Sciatic nerve (tissue), 2 donors: ENCODE data around the gene CCND2. TPM values are rescaled to one million over a fixed set of nuclear protein-coding genes. Genes with fewer than 3 reads are reported as not detected.

ENCODE experiments used
- ATAC-seq: fragments of 200-7000 bp; cut with Tn5 transposase; one replicate; pipeline ENCODE4 v1.9.1; 2020; ENCODE audit warnings: mild to moderate bottlenecking, moderate library complexity
- DNase-seq: peaks from one replicate; pipeline ENCODE4 v3.0.0-alpha.2; 2020; ENCODE audit warnings: low spot score
- intact Hi-C: fragments of 100-400 bp; cut with DNase I; formaldehyde crosslinking; loops from one replicate; pipeline ENCODE4 v1.14.2; 2022
- total RNA-seq: library from RNA; stranded (reverse); fragmentation: NEBNext Ultra II Directional; extraction: Animal tissue kit (Norgen Biotek cat#: 25700); gene quantifications from one replicate; pipeline ENCODE4 v1.2.1, GENCODE V29; 2021
- donor health status: DM: no; HTN: no; CAD: no.
- donor health status: DM: no; HTN: no; CAD: no.

Gene CCND2
- total RNA-seq, 1 donor from 2014 or later, result 130 TPM

DNA sequence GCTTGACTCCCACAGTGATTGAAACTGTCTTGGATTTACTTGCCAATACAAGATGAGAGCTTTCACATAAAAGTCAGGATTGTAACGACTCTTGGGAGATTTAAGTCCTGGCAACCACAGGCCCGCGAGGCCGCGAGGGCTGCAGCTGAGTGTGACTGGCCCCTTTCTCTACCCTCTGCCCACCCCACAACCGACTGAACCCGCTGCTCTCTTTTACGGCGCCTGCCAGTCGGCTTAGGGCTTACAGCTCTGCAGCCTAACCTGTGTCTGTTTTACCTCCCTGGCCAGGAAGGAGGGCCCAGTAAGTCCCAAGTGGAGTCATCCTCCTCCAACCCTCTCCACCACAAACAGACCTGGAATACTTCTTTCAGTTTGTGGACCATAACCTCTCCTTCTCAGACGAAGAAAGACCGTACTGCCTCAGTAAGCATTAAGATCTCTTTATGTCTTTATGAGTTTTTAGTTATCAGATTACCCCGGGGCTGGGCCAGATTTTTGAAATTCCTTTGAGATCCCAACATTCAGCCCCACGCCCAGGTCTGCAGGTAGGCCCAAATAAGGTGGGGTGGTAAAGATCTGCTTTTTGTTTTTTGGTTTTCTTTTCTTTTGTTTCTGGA is 34.9 kb downstream of the CCND2 start:
- ATAC-seq, result no peak
- DNase-seq, result no peak
- intact Hi-C loops, result no loop called here

- DNase-seq, result no peak
- no peak for ATAC-seq
- intact Hi-C loops, result no loop called here
Observed at GRCh38 chr12:4311776-4312175, 38.2 kb downstream of the CCND2 start.

DNA sequence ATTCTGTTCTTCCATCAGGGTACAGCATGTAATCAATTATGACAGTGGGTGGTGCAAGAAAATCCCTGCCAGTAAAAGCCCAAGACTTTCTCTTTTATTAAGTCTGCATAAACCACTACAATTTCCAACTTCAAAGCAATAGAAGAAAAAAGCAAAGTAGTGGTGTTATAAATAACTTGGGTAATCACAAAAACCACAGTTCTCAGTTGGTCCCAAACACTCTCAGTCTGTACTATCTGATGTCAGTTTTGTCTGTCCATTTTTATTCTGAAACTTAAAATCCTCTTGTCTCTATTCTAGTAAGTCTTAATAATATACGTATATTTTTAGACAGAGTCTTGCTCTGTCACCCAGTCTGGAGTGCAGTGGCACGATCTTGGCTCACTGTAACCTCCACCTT is 38.7 kb downstream of the CCND2 start:
- no peak for ATAC-seq
- intact Hi-C loops, result no loop called here

DNA sequence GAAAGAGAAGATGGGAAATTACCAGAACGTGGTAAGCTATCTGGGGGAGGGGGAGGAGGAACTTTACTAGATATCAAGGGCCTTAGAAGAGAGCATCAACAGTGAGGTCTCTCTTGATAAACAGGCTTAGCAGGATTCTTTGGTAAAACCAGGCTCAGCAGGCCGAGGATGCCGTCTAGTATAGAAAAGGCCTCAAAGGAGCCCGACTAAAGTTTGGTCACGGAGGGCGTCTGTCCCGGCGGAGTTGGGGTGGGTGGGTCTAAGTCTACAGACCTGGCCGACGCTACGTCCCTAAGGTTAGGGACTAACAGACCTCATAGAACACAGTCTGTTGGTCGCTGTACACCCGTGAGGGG is 46.9 kb downstream of the CCND2 start:
- ATAC-seq (peak; percentile 43), DNase-seq (no peak)
- intact Hi-C loops, result no loop called here

More for the DNA sequence above, 38.7 kb downstream of the CCND2 start:
- DNase-seq, result no peak

DNA sequence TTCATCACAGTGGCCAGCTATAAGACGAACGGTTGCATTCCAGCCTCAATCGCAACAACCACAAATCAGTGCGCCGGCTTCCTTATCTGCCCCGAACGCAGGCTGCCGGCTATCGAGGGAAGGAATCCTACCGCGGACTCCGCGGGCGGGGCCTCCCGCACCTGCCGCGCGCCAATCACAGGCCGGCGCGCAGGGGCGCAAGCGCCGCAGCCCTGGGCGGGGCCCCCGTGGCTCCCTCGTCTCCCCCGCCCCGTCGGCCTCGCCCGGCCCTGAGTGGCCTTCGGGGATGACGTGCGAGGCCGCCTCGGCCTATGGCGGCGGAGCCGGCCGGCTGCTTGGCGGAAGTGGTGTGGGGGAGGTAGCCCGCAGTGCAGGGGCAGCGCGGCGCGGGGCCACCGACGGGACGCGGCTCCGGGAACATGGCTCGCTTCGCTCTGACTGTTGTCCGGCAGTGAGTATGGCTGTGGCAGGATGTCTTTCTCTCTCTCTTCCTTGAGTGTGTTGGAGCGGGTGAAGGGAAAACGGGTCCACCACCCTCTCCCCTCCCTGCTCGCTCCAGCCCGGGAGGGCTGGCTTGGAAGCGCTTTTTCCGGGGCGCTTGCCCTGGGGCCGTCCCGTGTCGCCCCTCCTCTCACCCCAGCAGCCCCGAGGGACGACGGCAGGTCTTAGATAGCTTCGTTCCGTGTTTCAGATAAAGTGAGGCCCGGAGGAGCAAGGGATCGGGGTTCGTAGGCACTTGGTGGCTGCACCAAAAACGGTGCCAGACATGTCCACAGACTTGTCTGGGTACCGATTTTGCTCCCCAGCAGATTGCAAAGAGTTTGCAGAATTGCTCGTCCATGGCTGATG is 47.5 kb downstream of the CCND2 start, which contains the start of gene TIGAR:
TIGAR (plus strand) TSS at position 361 of the 849 bp plus-strand sequence; CDS start at position 420, 59 bp downstream.
- ATAC-seq (peak; percentile 100), DNase-seq (peak; percentile 93)
- intact Hi-C loops, result no loop called here

- DNase-seq (no peak), ATAC-seq (no peak)
- intact Hi-C loops, result no loop called here
Observed at GRCh38 chr12:4322726-4323125, 49.2 kb downstream of the CCND2 start.

Other genes starting within 250 kb of the CCND2 start
- 7.9 TPM for gene TIGAR, start 47.5 kb downstream of the CCND2 start, total RNA-seq
- gene FGF23, start 106.0 kb downstream of the CCND2 start, total RNA-seq, result not detected
- not detected for gene FGF6, start 172.1 kb downstream of the CCND2 start, total RNA-seq